Measurements from ENCODE around the gene CDC20B.
A peak's percentile ranks its signal among the peaks of the same experiment; 100 is the strongest.
"Not testable (repeated sequence)": the region's sequence is repeated elsewhere in the genome, so short reads cannot be mapped to it uniquely, and the experiment has no call there.

The CDC20B gene

GRCh38 chr5:55160493-55161209 lies 12.3 kb downstream of the CDC20B start:
- no peak for DNase-seq

- DNase-seq, result peak; percentile 43
Measured at GRCh38 chr5:55159763-55160492, 13.0 kb downstream of the CDC20B start, which contains the start of gene GPX8. GPX8 (plus strand) TSS chr5:55160171; CDS start chr5:55160193, 22 bp downstream.

- no peak for DNase-seq
Measured at GRCh38 chr5:55154873-55155272, 18.1 kb downstream of the CDC20B start.

GRCh38 chr5:55151923-55152842 lies 20.8 kb downstream of the CDC20B start:
- DNase-seq, result no peak

- no peak for DNase-seq
Measured at GRCh38 chr5:55149308-55149795, 23.6 kb downstream of the CDC20B start.

- peak; percentile 80 for DNase-seq
Measured at GRCh38 chr5:55146543-55147151, 26.3 kb downstream of the CDC20B start.

GRCh38 chr5:55146080-55146479 lies 26.9 kb downstream of the CDC20B start:
- DNase-seq, result no peak

GRCh38 chr5:55143624-55144023 lies 29.4 kb downstream of the CDC20B start:
- no peak for DNase-seq

- DNase-seq, result no peak
Measured at GRCh38 chr5:55141945-55142690, 30.9 kb downstream of the CDC20B start.

- no peak for DNase-seq
Measured at GRCh38 chr5:55140908-55141665, 31.9 kb downstream of the CDC20B start.

GRCh38 chr5:55136521-55136920 lies 36.5 kb downstream of the CDC20B start:
- DNase-seq, result no peak

GRCh38 chr5:55134053-55134722 lies 38.8 kb downstream of the CDC20B start:
- no peak for DNase-seq

- no peak for DNase-seq
Measured at GRCh38 chr5:55123365-55123764, 49.6 kb downstream of the CDC20B start.

- no peak for DNase-seq
Measured at GRCh38 chr5:55114061-55114460, 58.9 kb downstream of the CDC20B start.

GRCh38 chr5:55113327-55113726 lies 59.6 kb downstream of the CDC20B start:
- no peak for DNase-seq

- DNase-seq, result no peak
Measured at GRCh38 chr5:55110217-55110616, 62.8 kb downstream of the CDC20B start.

GRCh38 chr5:55108661-55109060 lies 64.3 kb downstream of the CDC20B start:
- no peak for DNase-seq

GRCh38 chr5:55105976-55106375 lies 67.0 kb downstream of the CDC20B start:
- not testable (repeated sequence) for DNase-seq

- no peak for DNase-seq
Measured at GRCh38 chr5:55104946-55105701, 67.9 kb downstream of the CDC20B start.

Measured in NCI-H2029 (cell line).